VCaP (cell line): ENCODE results near the gene PREB.
A peak's percentile ranks its signal among the peaks of the same experiment; 100 is the strongest.

Experiments used
- H3K27ac ChIP-seq: fragments of 450-650 bp; 2 replicates; pipeline ENCODE4 v1.5.1; 2017
- CTCF ChIP-seq: fragments of 450-650 bp; conservative IDR thresholded peaks from 2 replicates; pipeline ENCODE4 v1.5.1; 2017; ENCODE audit warnings: mild to moderate bottlenecking, moderate library complexity

The PREB gene

DNA sequence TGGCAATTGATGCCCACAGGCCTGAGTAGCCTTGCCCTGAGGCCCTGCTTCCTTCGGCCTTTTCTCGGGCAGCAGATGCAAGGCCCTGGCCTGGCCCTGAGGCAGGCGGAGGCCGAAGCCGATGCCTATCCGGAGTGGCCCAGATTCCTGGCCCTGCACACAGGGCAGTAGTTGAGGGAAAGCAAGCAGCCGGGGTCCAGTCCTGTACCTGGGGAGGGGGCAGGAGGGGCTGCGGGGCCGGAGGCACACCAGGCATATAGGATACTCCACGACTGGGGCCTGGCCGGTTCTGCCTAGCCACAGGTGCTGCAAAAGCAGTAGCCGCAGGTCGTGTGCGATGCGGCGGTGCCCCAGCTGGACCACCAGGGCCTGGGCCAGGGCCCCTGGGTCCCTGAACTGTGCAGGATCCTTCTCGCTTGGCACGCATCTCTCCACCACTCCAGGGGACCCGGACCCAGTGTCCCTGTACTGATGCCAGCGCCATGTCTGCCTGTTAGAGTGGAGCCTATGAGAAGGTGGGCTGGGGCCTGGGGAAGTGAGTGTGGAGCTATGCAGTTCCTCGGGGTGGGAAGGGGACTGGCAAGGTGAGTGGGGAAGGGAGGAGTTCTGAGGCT is 3.0 kb upstream of the PREB start:
- TF ChIP-seq CTCF: no peak
- H3K27ac ChIP-seq: no peak overlapping the region

GRCh38 chr2:27136751-27137150 is 2.3 kb upstream of the PREB start:
- no peak for TF ChIP-seq CTCF
- H3K27ac ChIP-seq: no peak overlapping the region

- no peak overlapping the region for H3K27ac ChIP-seq
- no peak for TF ChIP-seq CTCF
Measured at GRCh38 chr2:27135478-27135955, 1.1 kb upstream of the PREB start.

DNA sequence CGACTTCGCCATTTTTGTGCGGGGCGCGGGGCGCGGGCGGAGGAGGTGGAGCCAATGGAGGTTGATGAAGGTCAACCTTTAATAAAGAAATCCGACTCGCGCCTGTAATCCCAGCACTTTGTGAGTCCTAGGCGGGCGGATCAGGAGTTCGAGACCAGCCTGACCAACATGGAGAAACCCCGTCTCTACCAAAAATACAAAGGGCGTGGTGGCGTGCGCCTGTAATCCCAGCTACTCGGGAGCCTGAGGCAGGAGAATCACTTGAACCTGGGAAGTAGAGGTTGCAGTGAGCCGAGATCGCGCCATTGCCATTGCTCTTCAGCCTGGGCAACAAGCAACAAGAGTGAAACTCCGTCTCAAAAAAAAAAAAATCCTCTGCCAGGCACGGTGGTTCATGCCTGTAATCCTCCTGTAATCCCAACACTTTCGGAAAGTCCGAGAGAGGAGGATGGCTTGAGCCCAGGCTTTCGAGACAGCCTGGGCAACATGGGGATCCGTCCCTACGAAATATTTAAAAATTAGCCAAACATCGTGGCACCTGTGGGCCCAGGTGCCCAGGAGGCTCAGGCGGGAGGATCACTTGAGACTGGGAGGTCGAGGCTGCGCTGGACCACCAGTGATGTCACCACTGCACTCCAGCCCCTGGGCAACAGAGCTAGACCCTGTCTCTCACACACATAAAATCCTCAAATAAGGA is 493 bp upstream of the PREB start:
- no peak for TF ChIP-seq CTCF
- H3K27ac ChIP-seq: peak overlapping the region; percentile 84

GRCh38 chr2:27133195-27133875 is 1.1 kb downstream of the PREB start:
- peak overlapping the region; percentile 84; the same call in 1 of the 2 replicates for H3K27ac ChIP-seq
- TF ChIP-seq CTCF: no peak

DNA sequence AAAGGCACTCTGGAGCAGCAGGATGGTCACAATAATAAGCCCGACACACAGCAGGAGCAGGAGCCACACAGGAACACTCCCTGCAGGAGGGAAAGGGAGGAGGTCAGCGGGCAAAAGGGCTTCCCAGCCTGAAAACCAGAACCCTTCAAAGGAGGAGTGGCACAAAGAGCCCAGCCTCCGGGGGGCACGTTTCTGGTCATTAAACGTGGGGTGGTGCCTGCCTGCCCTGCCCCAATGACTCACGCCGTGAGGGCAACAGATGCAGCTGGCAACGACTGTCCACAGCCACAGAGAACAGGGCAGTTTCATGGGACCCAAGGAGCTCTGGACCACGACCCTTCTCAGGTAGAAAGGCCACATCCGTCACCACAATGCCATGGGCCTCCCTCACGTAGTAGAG is 3.0 kb downstream of the PREB start:
- H3K27ac ChIP-seq: no peak overlapping the region

More for the DNA sequence above, 3.0 kb downstream of the PREB start:
- no peak for TF ChIP-seq CTCF
